AG09309 (cell line): Measurements from ENCODE around the gene USE1.
"Not testable (repeated sequence)": the region's sequence is repeated elsewhere in the genome, so short reads cannot be mapped to it uniquely, and the experiment has no call there.

Experiments used
- DNase-seq: peaks from one replicate; pipeline ENCODE4 v3.0.0-alpha.2; 2010; ENCODE audit warnings: low read depth
- H3K4me3 ChIP-seq: 2 replicates; pipeline ENCODE4 v1.5.1; 2011; ENCODE audit warnings: mild to moderate bottlenecking, low read depth, low read length, moderate library complexity; ENCODE audit not compliant: control insufficient read depth
- TF ChIP-seq, protein P1 (sequence below): IDR thresholded peaks from 2 replicates; pipeline ENCODE4 v1.5.1; 2011; ENCODE audit warnings: mild to moderate bottlenecking, low read depth, low read length, inconsistent platforms; ENCODE audit not compliant: insufficient read depth, control insufficient read depth; ENCODE audit errors: missing control alignments

USE1 gene

DNA sequence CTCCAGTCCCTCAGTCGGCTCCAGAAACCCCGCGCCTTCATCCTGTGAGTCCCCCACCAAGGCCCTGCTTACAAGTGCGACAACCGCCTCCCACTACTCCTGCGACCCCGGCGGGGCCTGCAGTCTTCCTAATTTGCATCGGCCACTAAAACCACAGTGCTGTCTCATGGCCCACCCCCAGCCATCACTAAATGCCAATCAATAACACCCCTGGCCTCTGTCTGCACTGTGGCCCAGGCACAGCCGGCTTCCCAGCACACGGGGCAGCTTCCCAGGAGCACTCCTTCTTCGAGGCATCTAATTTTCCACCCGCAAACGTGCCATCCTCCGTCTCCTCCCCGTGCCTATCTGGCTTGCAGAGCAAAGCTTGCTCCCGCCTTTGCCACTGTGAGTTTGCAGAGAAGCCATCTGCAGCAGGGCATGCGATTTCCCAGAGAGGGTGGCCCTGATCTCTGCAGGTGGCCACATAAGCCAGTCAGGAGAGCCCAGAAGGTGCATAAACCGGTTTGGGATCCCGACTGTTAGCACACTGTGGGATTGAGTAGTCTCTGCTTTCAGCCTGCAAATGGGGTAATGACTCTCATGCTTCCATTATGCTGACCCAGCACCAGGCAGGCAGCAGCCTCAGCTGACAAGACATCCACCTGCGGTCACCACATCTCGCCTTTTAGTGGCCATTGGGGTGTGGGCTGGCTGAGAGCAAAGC is 34.0 kb upstream of the USE1 start:
- TF ChIP-seq, protein P1, sequence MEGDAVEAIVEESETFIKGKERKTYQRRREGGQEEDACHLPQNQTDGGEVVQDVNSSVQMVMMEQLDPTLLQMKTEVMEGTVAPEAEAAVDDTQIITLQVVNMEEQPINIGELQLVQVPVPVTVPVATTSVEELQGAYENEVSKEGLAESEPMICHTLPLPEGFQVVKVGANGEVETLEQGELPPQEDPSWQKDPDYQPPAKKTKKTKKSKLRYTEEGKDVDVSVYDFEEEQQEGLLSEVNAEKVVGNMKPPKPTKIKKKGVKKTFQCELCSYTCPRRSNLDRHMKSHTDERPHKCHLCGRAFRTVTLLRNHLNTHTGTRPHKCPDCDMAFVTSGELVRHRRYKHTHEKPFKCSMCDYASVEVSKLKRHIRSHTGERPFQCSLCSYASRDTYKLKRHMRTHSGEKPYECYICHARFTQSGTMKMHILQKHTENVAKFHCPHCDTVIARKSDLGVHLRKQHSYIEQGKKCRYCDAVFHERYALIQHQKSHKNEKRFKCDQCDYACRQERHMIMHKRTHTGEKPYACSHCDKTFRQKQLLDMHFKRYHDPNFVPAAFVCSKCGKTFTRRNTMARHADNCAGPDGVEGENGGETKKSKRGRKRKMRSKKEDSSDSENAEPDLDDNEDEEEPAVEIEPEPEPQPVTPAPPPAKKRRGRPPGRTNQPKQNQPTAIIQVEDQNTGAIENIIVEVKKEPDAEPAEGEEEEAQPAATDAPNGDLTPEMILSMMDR = no peak
- no peak for DNase-seq
- H3K4me3 ChIP-seq = no peak overlapping the region

DNA sequence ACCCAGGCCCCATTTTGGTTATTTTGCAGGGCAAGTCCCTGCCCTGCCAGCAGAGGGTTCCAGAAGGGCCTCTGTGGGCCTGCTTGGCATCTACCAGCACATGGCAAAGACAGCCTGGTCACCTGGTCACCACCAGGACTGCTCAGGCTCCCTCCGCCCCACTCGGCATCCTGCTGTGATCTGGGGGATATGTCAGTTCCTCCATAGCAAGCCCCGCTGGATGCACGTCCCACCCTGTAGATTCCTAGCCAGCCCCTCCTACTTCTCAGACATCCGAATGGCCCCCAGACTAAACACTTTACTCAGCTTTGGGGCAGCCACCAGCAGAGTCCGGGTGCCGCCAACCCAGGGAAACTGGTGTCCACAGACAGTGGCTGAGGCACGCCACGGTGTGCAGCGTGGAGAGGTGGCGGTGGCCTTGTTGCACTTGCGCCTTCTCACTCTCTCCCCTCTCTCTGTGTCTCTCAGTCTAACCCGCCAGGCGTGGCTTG is 31.8 kb upstream of the USE1 start:
- no peak overlapping the region for H3K4me3 ChIP-seq
- no peak for DNase-seq
- TF ChIP-seq, protein P1 = no peak

GRCh38 chr19:17183858-17184321 is 31.3 kb upstream of the USE1 start:
- no peak overlapping the region for H3K4me3 ChIP-seq
- DNase-seq = no peak
- TF ChIP-seq, protein P1 = no peak

DNA sequence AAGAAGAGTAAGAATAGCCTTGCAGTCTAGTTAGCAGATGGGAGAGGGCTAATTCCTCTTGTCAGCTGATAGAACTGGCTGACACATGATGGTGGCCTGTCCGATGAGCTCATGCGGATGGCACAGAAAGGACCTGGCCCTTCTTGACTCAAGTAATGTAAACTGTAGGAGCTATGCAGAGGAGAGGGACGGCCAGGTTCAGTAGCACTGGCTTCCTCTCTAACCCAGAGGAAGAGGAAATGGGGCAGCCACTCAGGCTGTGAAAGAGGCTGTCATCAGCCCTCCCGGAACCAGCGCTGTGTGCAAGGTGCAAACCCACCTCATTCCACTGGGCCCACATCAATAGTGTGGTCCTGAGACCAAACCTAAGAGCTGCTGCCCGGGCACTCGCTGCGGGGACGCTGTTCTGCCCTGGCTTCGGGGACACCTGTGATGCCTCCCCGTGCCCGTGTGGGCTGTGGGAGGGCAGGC is 30.8 kb upstream of the USE1 start:
- no peak overlapping the region for H3K4me3 ChIP-seq
- TF ChIP-seq, protein P1 = no peak
- no peak for DNase-seq

GRCh38 chr19:17185590-17185989 is 29.6 kb upstream of the USE1 start:
- H3K4me3 ChIP-seq = no peak overlapping the region
- DNase-seq = no peak
- TF ChIP-seq, protein P1 = no peak

GRCh38 chr19:17191736-17192135 is 23.4 kb upstream of the USE1 start:
- H3K4me3 ChIP-seq, DNase-seq: not testable (repeated sequence)

- TF ChIP-seq, protein P1 = no peak
- no peak for DNase-seq
- no peak overlapping the region for H3K4me3 ChIP-seq
Observed at GRCh38 chr19:17192751-17193150, 22.4 kb upstream of the USE1 start.
